IMR-90 (cell line): ENCODE results near the gene FAM229A. TPM values are rescaled to one million over a fixed set of nuclear protein-coding genes. Genes with fewer than 3 reads are reported as not detected.

Experiments used
- ATAC-seq: fragments of 200-7000 bp; cut with Tn5 transposase; 2 replicates; pipeline ENCODE4 v1.9.1; 2020; ENCODE audit warnings: low read depth, mild to moderate bottlenecking, moderate library complexity
- BruUV-seq: library from RNA; stranded (reverse); fragments of 400-500 nt; replicated peaks from 2 replicates; lab custom pipeline; 2021; lab: Mats Ljungman, UMichigan
- CTCF ChIA-PET: fragments of 300-600 bp; formaldehyde crosslinking; extraction: SDS; loops from one replicate; lab custom pipeline; 2021; ENCODE audit warnings: antibody characterized with exemption; lab: Yijun Ruan, JAX
- POLR2A ChIA-PET: fragments of 300-600 bp; sonication (Branson Sonifier 250); formaldehyde crosslinking; loops from one replicate; lab custom pipeline; 2022; ENCODE audit warnings: antibody characterized with exemption; ENCODE audit not compliant: unreplicated experiment; lab: Charles Lee
- DNase-seq: peaks from one replicate; pipeline ENCODE4 v3.0.0; 2013
- H2AFZ ChIP-seq: replicated peaks from 2 replicates; pipeline ENCODE3; 2013; ENCODE audit warnings: low read length, mild to moderate bottlenecking; ENCODE audit not compliant: poor library complexity
- H2AK5ac ChIP-seq: 2 replicates; pipeline ENCODE4 v1.6.1; 2013; ENCODE audit warnings: low read depth, low read length, inconsistent platforms
- H2AK9ac ChIP-seq: replicated peaks from 2 replicates; pipeline ENCODE3; 2013; ENCODE audit warnings: mild to moderate bottlenecking, low read depth, low read length, moderate library complexity; ENCODE audit not compliant: poor library complexity
- H2BK120ac ChIP-seq: 2 replicates; pipeline ENCODE4 v1.6.1; 2013; ENCODE audit warnings: low read depth, low read length, inconsistent platforms
- H2BK15ac ChIP-seq: 3 replicates; pipeline ENCODE4 v1.6.1; 2013; ENCODE audit warnings: low read depth, low read length, inconsistent platforms
- H2BK20ac ChIP-seq: 2 replicates; pipeline ENCODE4 v1.6.1; 2013; ENCODE audit warnings: low read depth, mild to moderate bottlenecking, inconsistent platforms, low read length, moderate library complexity
- H2BK5ac ChIP-seq: 2 replicates; pipeline ENCODE4 v1.6.1; 2013; ENCODE audit warnings: mild to moderate bottlenecking, low read depth, low read length, inconsistent platforms; ENCODE audit not compliant: poor library complexity, severe bottlenecking
- H3K14ac ChIP-seq: replicated peaks from 2 replicates; pipeline ENCODE4 v1.6.1; 2013; ENCODE audit warnings: low read depth, low read length, inconsistent platforms
- H3K18ac ChIP-seq: 2 replicates; pipeline ENCODE4 v1.6.1; 2013; ENCODE audit warnings: low read depth, low read length, control low read depth
- H3K23ac ChIP-seq: 2 replicates; pipeline ENCODE4 v1.6.1; 2013; ENCODE audit warnings: low read depth, low read length, inconsistent platforms
- H3K27ac ChIP-seq: 2 replicates; pipeline ENCODE4 v1.5.1; 2013; ENCODE audit warnings: mild to moderate bottlenecking, control low read depth, low read length; ENCODE audit not compliant: insufficient read depth
- H3K27me3 ChIP-seq: 2 replicates; pipeline ENCODE4 v1.6.1; 2013; ENCODE audit warnings: low read length; ENCODE audit not compliant: control insufficient read depth, insufficient read depth
- H3K36me3 ChIP-seq: 2 replicates; pipeline ENCODE4 v1.6.1; 2013; ENCODE audit warnings: low read length, mixed read lengths; ENCODE audit not compliant: control insufficient read depth, insufficient read depth
- H3K4ac ChIP-seq: 2 replicates; pipeline ENCODE4 v1.6.1; 2013; ENCODE audit warnings: low read depth, low read length, inconsistent platforms
- H3K4me1 ChIP-seq: 2 replicates; pipeline ENCODE4 v1.6.1; 2013; ENCODE audit warnings: low read length, mixed read lengths; ENCODE audit not compliant: control insufficient read depth, insufficient read depth
- H3K4me2 ChIP-seq: 2 replicates; pipeline ENCODE4 v1.6.1; 2013; ENCODE audit warnings: low read depth, mild to moderate bottlenecking, control low read depth, low read length, moderate library complexity
- H3K4me3 ChIP-seq: 2 replicates; pipeline ENCODE4 v1.5.1; 2013; ENCODE audit warnings: low read depth, mild to moderate bottlenecking, control low read depth, low read length, moderate library complexity; ENCODE audit not compliant: insufficient read depth
- H3K56ac ChIP-seq: 2 replicates; pipeline ENCODE4 v1.6.1; 2013; ENCODE audit warnings: low read length, inconsistent platforms; ENCODE audit not compliant: insufficient read depth; ENCODE audit errors: extremely low read depth
- H3K79me1 ChIP-seq, 2 experiments: 2 replicates each; pipeline ENCODE4 v1.6.1; 2013; ENCODE audit warnings: low read length in 2 of 2, inconsistent platforms in 1 of 2, low read depth in 1 of 2
- H3K9ac ChIP-seq: 2 replicates; pipeline ENCODE4 v1.6.1; 2013; ENCODE audit warnings: low read depth, low read length, control low read depth
- H3K9me1 ChIP-seq: 2 replicates; pipeline ENCODE4 v1.6.1; 2013; ENCODE audit warnings: low read length, inconsistent platforms; ENCODE audit not compliant: insufficient read depth
- H3K9me3 ChIP-seq: 2 replicates; pipeline ENCODE4 v1.6.1; 2013; ENCODE audit warnings: low read length; ENCODE audit not compliant: control insufficient read depth, insufficient read depth
- H4K20me1 ChIP-seq: 2 replicates; pipeline ENCODE4 v1.6.1; 2013; ENCODE audit warnings: low read length, inconsistent platforms; ENCODE audit not compliant: insufficient read depth
- H4K5ac ChIP-seq: 2 replicates; pipeline ENCODE4 v1.6.1; 2013; ENCODE audit warnings: mild to moderate bottlenecking, low read depth, low read length, control low read depth
- H4K8ac ChIP-seq, 2 experiments: 2 replicates each; pipeline ENCODE4 v1.6.1; 2013; ENCODE audit warnings: low read depth in 2 of 2, low read length in 2 of 2, control low read depth in 1 of 2, inconsistent platforms in 1 of 2
- H4K91ac ChIP-seq: 2 replicates; pipeline ENCODE4 v1.6.1; 2013; ENCODE audit warnings: low read depth, low read length, inconsistent platforms; ENCODE audit not compliant: insufficient read depth
- BHLHE40 ChIP-seq: fragments of 150-350 bp; IDR thresholded peaks from 2 replicates; pipeline ENCODE4 v1.6.1; 2016; ENCODE audit warnings: mild to moderate bottlenecking, low read depth, low read length
- CHD1 ChIP-seq: IDR thresholded peaks from 2 replicates; pipeline ENCODE4 v1.6.1; 2012; ENCODE audit warnings: low read depth, low read length, improper control_type of control experiment
- FOS ChIP-seq: fragments of 150-350 bp; IDR thresholded peaks from 2 replicates; pipeline ENCODE4 v1.6.1; 2016; ENCODE audit warnings: low read depth, low read length
- MAFK ChIP-seq: IDR thresholded peaks from 2 replicates; pipeline ENCODE4 v1.6.1; 2012; ENCODE audit warnings: low read depth, low read length, improper control_type of control experiment
- MAZ ChIP-seq: IDR thresholded peaks from 2 replicates; pipeline ENCODE4 v1.6.1; 2012; ENCODE audit warnings: low read depth, mild to moderate bottlenecking, low read length, improper control_type of control experiment, moderate library complexity, borderline replicate concordance
- POLR2A ChIP-seq: IDR thresholded peaks from 2 replicates; pipeline ENCODE4 v1.6.1; 2012; ENCODE audit warnings: mild to moderate bottlenecking, low read depth, low read length
- RAD21 ChIP-seq: IDR thresholded peaks from 2 replicates; pipeline ENCODE4 v1.6.1; 2012; ENCODE audit warnings: low read length, improper control_type of control experiment
- RCOR1 ChIP-seq: IDR thresholded peaks from 2 replicates; pipeline ENCODE4 v1.6.1; 2012; ENCODE audit warnings: mild to moderate bottlenecking, low read length, improper control_type of control experiment; ENCODE audit not compliant: insufficient replicate concordance
- RFX5 ChIP-seq: IDR thresholded peaks from 2 replicates; pipeline ENCODE4 v1.8.0; 2012; ENCODE audit warnings: low read depth, mild to moderate bottlenecking, low read length, moderate library complexity
- SMC3 ChIP-seq: fragments of 150-350 bp; IDR thresholded peaks from 2 replicates; pipeline ENCODE4 v1.6.1; 2016; ENCODE audit warnings: low read depth, mild to moderate bottlenecking, antibody characterized with exemption, low read length, moderate library complexity
- WGBS, 2 experiments: methylation state at CpG; one replicate each; pipeline versions ENCODE4 v1.1.5 to v1.1.7; 2013; ENCODE audit warnings: missing lambda C conversion rate in 2 of 2; ENCODE audit not compliant: insufficient read length in 1 of 2; ENCODE audit errors: extremely low coverage in 2 of 2; 5-methylcytosine and 5-hydroxymethylcytosine counted together
- dilution Hi-C: fragments of 300-500 bp; cut with HindIII; formaldehyde crosslinking; loops from one replicate; pipeline ENCODE4 v1.14.3; 2018; ENCODE audit warnings: low sequenced_read_pairs; ENCODE audit not compliant: unreplicated experiment
- in situ Hi-C: fragments of 300-500 bp; cut with MboI; formaldehyde crosslinking; loops from 3 replicates; pipeline ENCODE4 v1.14.3; 2019; ENCODE audit warnings: low sequenced_read_pairs, inconsistent platforms, mixed read lengths
- intact Hi-C: fragments of 100-400 bp; cut with micrococcal nuclease; formaldehyde crosslinking; loops from 2 replicates; pipeline ENCODE4 v1.10.0; 2022
- polyA plus RNA-seq, 3 experiments: library from polyadenylated mRNA; depleted of rRNA; stranded (reverse); fragments of >200 nt; gene quantifications; 2 replicates each; pipeline ENCODE4 v1.2.3, GENCODE V29; 2012; ENCODE audit warnings: low replicate concordance in 1 of 3
- total RNA-seq: library from RNA; depleted of rRNA; stranded (reverse); fragments of >200 nt; gene quantifications from 2 replicates; pipeline ENCODE4 v1.2.3, GENCODE V29; 2012
- TF ChIP-seq, protein P1 (sequence below): fragments of 150-350 bp; IDR thresholded peaks from 2 replicates; pipeline ENCODE4 v1.6.1; 2016; ENCODE audit warnings: low read depth, mild to moderate bottlenecking, low read length, moderate library complexity, borderline replicate concordance
- TF ChIP-seq, protein P2 (sequence below): conservative IDR thresholded peaks from 2 replicates; pipeline ENCODE4 v1.5.1; 2012; ENCODE audit warnings: mild to moderate bottlenecking, low read depth, low read length, improper control_type of control experiment
- TF ChIP-seq, protein P3 (sequence below): fragments of 150-350 bp; IDR thresholded peaks from 2 replicates; pipeline ENCODE4 v1.6.1; 2017; ENCODE audit warnings: mild to moderate bottlenecking, antibody characterized with exemption, low read length, low read depth

The FAM229A gene
- total and polyA plus RNA-seq, 2 of the 4 experiments (the other 2 are of a cell fraction) = 0.36 to 4.3 TPM

DNA sequence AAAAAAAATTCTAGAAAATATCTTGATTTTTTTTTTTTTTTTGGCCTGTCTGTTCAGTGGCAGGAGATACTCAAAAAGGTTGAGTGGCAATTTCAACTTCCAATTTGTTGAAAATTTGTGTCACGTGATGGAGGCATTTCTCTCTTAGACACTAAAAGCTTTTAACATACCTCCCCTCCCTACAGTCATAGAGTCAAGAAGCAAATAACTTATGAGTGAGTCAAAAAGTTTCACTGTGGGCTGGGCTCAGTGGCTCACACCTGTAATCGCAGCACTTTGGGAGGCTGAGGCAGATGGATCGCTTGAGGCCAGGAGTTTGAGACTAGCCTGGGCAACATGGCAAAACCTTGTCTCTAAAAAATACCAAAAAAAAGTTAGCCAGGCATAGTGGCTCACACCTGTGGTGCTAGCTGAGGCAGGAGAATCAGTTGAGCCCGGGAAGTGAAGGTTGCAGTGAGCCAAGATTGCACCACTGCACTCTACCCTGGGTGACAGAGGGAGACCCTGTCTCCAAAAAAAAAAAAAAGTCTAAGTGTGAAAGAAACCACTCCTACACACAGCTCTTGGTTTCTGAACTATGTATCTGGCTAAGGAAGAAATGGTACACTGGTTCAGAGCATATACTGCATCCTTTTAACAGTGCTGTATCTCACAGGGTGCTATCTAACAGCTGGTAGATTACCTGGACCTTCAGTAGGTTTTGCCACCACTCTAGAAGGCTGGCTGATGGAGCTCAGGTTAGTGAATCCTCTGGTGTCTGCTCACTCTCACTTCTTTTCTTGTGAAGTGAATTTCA lies 43.6 kb upstream of the FAM229A start (continued):
- TF ChIP-seq BHLHE40 = no peak

DNA sequence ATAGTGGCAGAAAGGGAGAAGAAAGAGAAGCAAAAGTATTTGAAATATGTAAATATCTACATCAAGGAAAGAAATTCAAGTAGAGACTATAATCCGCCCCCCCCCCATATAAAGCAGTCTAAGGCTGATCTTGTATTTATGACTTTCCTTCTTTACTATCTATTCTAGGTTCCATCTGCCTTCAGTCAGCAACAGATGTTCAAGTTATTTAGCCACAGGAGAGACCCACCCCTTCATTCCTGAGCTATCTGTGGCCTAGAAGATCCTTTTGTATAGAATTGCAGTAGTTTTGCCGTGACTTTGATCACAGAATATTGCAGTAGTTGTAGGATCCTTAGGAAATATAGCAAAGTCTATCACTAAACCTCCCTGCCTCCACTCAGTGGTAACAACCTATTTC lies 42.7 kb upstream of the FAM229A start:
- H3K4ac ChIP-seq = no peak overlapping the region
- H3K14ac ChIP-seq = no peak overlapping the region
- POLR2A ChIA-PET = no interaction called here
- peaks cover 3% of the 10 kb centered on the region; the same call in 1 of the 2 replicates for H3K4me1 ChIP-seq
- no peak overlapping the region for H3K4me3 ChIP-seq
- no peak overlapping the region for H3K9ac ChIP-seq
- ATAC-seq = peak; percentile 38
- H3K9me3 ChIP-seq = no peaks in the 10 kb centered on the region
- no peak overlapping the region for H2AFZ ChIP-seq
- H3K79me1 ChIP-seq = no peaks in the 10 kb centered on the region
- in situ Hi-C loops = no loop called here
- H2BK5ac ChIP-seq = no peak overlapping the region
- H4K20me1 ChIP-seq = no peaks in the 10 kb centered on the region
- dilution Hi-C loops = no loop called here
- peak; percentile 66 for DNase-seq
- H4K5ac ChIP-seq = no peak overlapping the region
- no peak overlapping the region for H4K8ac ChIP-seq
- H3K23ac ChIP-seq = no peak overlapping the region
- no peak overlapping the region for H3K56ac ChIP-seq
- CTCF ChIA-PET = interaction anchor here (0.5 to 1.1 kb wide), 2 partner anchors 8 to 68 kb away, joined by 3 to 4 read pairs; no protein-coding TSS in a partner anchor
- H3K36me3 ChIP-seq = no peaks in the 10 kb centered on the region
- no peak overlapping the region for H2BK120ac ChIP-seq
- intact Hi-C loops = loop anchor here (5.0 kb wide), 1 partner anchor 482 kb away; the partner anchor contains the start of gene HPCA
- WGBS, 2 experiments = no CpG with 5 or more reads among the region's 2 CpGs
- no peak overlapping the region for H2BK20ac ChIP-seq
- H3K18ac ChIP-seq = no peak overlapping the region
- H4K91ac ChIP-seq = no peak overlapping the region
- BruUV-seq = no TSS peak
- H2AK9ac ChIP-seq = no peak overlapping the region
- H2BK15ac ChIP-seq = no peak overlapping the region
- H3K9me1 ChIP-seq = no peaks in the 10 kb centered on the region
- no peaks in the 10 kb centered on the region; the same call in 1 of the 2 replicates for H3K27me3 ChIP-seq
- H3K4me2 ChIP-seq = no peak overlapping the region
- no peak overlapping the region for H3K27ac ChIP-seq
- H2AK5ac ChIP-seq = no peak overlapping the region
- TF ChIP-seq FOS (no peak), POLR2A (no peak), CHD1 (no peak), MAFK (no peak), MAZ (no peak), BHLHE40 (no peak), RAD21 (no peak), RFX5 (no peak), RCOR1 (no peak), SMC3 (no peak)
- TF ChIP-seq, protein P1, sequence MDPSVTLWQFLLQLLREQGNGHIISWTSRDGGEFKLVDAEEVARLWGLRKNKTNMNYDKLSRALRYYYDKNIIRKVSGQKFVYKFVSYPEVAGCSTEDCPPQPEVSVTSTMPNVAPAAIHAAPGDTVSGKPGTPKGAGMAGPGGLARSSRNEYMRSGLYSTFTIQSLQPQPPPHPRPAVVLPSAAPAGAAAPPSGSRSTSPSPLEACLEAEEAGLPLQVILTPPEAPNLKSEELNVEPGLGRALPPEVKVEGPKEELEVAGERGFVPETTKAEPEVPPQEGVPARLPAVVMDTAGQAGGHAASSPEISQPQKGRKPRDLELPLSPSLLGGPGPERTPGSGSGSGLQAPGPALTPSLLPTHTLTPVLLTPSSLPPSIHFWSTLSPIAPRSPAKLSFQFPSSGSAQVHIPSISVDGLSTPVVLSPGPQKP = no peak
- TF ChIP-seq, protein P2, sequence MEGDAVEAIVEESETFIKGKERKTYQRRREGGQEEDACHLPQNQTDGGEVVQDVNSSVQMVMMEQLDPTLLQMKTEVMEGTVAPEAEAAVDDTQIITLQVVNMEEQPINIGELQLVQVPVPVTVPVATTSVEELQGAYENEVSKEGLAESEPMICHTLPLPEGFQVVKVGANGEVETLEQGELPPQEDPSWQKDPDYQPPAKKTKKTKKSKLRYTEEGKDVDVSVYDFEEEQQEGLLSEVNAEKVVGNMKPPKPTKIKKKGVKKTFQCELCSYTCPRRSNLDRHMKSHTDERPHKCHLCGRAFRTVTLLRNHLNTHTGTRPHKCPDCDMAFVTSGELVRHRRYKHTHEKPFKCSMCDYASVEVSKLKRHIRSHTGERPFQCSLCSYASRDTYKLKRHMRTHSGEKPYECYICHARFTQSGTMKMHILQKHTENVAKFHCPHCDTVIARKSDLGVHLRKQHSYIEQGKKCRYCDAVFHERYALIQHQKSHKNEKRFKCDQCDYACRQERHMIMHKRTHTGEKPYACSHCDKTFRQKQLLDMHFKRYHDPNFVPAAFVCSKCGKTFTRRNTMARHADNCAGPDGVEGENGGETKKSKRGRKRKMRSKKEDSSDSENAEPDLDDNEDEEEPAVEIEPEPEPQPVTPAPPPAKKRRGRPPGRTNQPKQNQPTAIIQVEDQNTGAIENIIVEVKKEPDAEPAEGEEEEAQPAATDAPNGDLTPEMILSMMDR = no peak
- TF ChIP-seq, protein P3, sequence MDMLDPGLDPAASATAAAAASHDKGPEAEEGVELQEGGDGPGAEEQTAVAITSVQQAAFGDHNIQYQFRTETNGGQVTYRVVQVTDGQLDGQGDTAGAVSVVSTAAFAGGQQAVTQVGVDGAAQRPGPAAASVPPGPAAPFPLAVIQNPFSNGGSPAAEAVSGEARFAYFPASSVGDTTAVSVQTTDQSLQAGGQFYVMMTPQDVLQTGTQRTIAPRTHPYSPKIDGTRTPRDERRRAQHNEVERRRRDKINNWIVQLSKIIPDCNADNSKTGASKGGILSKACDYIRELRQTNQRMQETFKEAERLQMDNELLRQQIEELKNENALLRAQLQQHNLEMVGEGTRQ = no peak
